K562 (cell line): ENCODE measurements around the gene SLC43A2. TPM values are rescaled to one million over a fixed set of nuclear protein-coding genes. Genes with fewer than 3 reads are reported as not detected.

ENCODE experiments used
- ATAC-seq: fragments of 200-7000 bp; cut with Tn5 transposase; 3 replicates; pipeline ENCODE4 v1.9.1; 2020; ENCODE audit warnings: moderate library complexity
- BruUV-seq: library from RNA; stranded (reverse); fragments of 400-500 nt; replicated peaks from 2 replicates; lab custom pipeline; 2021; lab: Mats Ljungman, UMichigan
- CTCF ChIA-PET: fragments of 300-600 bp; formaldehyde crosslinking; extraction: SDS; loops from one replicate; lab custom pipeline; 2021; ENCODE audit warnings: low intra/inter-chr PET ratio; lab: Yijun Ruan, JAX
- POLR2A ChIA-PET: fragments of 300-600, 350-650 bp; sonication (Branson Sonifier 250); formaldehyde crosslinking; extraction: SDS; loops from one replicate; lab custom pipeline; 2021; ENCODE audit warnings: antibody characterized with exemption, inconsistent platforms; lab: Yijun Ruan, JAX
- DNase-seq, 4 experiments: peaks; one replicate each; pipeline versions ENCODE4 v3.0.0 to v3.0.0-alpha.2; 2011 to 2018; ENCODE audit warnings: low spot score in 3 of 4, mixed read lengths in 3 of 4; ENCODE audit errors: extremely low read depth in 1 of 4
- FAIRE-seq: peaks from 2 replicates; lab custom pipeline; 2011; peaks lifted over from hg19 to GRCh38; lab: Jason Lieb, UNC
- H2AFZ ChIP-seq: 2 replicates; pipeline ENCODE4 v1.6.0; 2011; ENCODE audit warnings: low read depth, low read length, control low read depth, inconsistent platforms
- H3K27ac ChIP-seq: fragments of 200-600 bp; 3 replicates; pipeline ENCODE4 v1.8.0; 2011; ENCODE audit warnings: low read depth, mild to moderate bottlenecking, control low read depth, inconsistent platforms, low read length, moderate library complexity, mixed read lengths; ENCODE audit errors: extremely low read depth
- H3K27me3 ChIP-seq, 2 experiments: fragments of 300-600 bp in 1 of 2; 2 replicates in 1 of 2; 3 replicates in 1 of 2; pipeline versions ENCODE4 v1.6.0 to v1.8.0; 2011; ENCODE audit warnings: inconsistent platforms in 2 of 2, low read length in 2 of 2, mild to moderate bottlenecking in 1 of 2, mixed read lengths in 1 of 2, moderate library complexity in 1 of 2; ENCODE audit not compliant: control insufficient read depth in 2 of 2, insufficient read depth in 2 of 2
- H3K36me3 ChIP-seq: fragments of 300-600 bp; 3 replicates; pipeline ENCODE4 v1.8.0; 2011; ENCODE audit warnings: mild to moderate bottlenecking, low read length, inconsistent platforms; ENCODE audit not compliant: control insufficient read depth, insufficient read depth
- H3K4me1 ChIP-seq, 2 experiments: fragments of 200-600 bp in 1 of 2; replicated peaks in 1 of 2; 2 replicates in 1 of 2; 3 replicates in 1 of 2; pipeline versions ENCODE4 v1.5.1 to v1.8.0; 2011; ENCODE audit warnings: inconsistent platforms in 2 of 2, low read length in 2 of 2, mild to moderate bottlenecking in 1 of 2, mixed read lengths in 1 of 2, moderate library complexity in 1 of 2; ENCODE audit not compliant: control insufficient read depth in 2 of 2, insufficient read depth in 2 of 2
- H3K4me2 ChIP-seq: 2 replicates; pipeline ENCODE4 v1.6.1; 2011; ENCODE audit warnings: low read length, control low read depth, inconsistent platforms, mixed read lengths; ENCODE audit not compliant: insufficient read depth
- H3K4me3 ChIP-seq: fragments of 200-600 bp; sonication (generic), shearing (Covaris generic); 2 replicates; pipeline ENCODE4 v1.5.1; 2016; ENCODE audit warnings: control low read depth, inconsistent platforms
- H3K79me2 ChIP-seq: fragments of 200-600 bp; 3 replicates; pipeline ENCODE4 v1.8.0; 2011; ENCODE audit warnings: low read length, inconsistent platforms; ENCODE audit not compliant: control insufficient read depth, insufficient read depth
- H3K9ac ChIP-seq, 2 experiments: 2 replicates each; pipeline versions ENCODE4 v1.6.0 to v1.6.1; 2011; ENCODE audit warnings: low read depth in 2 of 2, low read length in 2 of 2, control low read depth in 1 of 2, inconsistent platforms in 1 of 2, mild to moderate bottlenecking in 1 of 2, mixed read lengths in 1 of 2; ENCODE audit not compliant: insufficient read depth in 1 of 2
- H3K9me1 ChIP-seq: one replicate; pipeline ENCODE4 v1.6.0; 2011; ENCODE audit warnings: inconsistent platforms, mild to moderate bottlenecking, low read length, moderate library complexity; ENCODE audit not compliant: control insufficient read depth, insufficient read depth
- H3K9me3 ChIP-seq: replicated peaks from 2 replicates; pipeline ENCODE4 v1.5.1; 2011; ENCODE audit warnings: low read depth, low read length, inconsistent platforms; ENCODE audit not compliant: control insufficient read depth, insufficient read depth
- H4K20me1 ChIP-seq: replicated peaks from 2 replicates; pipeline ENCODE4 v1.6.1; 2011; ENCODE audit warnings: low read length, inconsistent platforms, mixed read lengths; ENCODE audit not compliant: control insufficient read depth, insufficient read depth
- DPF2 ChIP-seq: fragments of 450-650 bp; IDR thresholded peaks from 2 replicates; pipeline ENCODE4 v1.6.1; 2016
- HSF4 ChIP-seq: fragments of 250-450 bp; sonication (Bioruptor Pico); IDR thresholded peaks from 2 replicates; pipeline ENCODE4 v2.1.2; 2022; ENCODE audit warnings: mild to moderate bottlenecking, moderate library complexity, borderline replicate concordance
- LARP7 ChIP-seq: fragments of 450-650 bp; IDR thresholded peaks from 2 replicates; pipeline ENCODE4 v1.6.1; 2016
- MCM3 ChIP-seq: fragments of 450-650 bp; IDR thresholded peaks from 2 replicates; pipeline ENCODE4 v1.6.1; 2016
- MYC ChIP-seq, 2 experiments: fragments of 250-450 bp in 1 of 2; sonication (Bioruptor Pico) in 1 of 2; IDR thresholded peaks; 2 replicates each; pipeline versions ENCODE4 v1.5.1 to v1.6.1; 2012 to 2021; ENCODE audit warnings: low read depth in 2 of 2, borderline replicate concordance in 1 of 2, improper control_type of control experiment in 1 of 2, low read length in 1 of 2, mild to moderate bottlenecking in 1 of 2, moderate library complexity in 1 of 2
- NONO ChIP-seq, 2 experiments: fragments of 200-400 bp in 1 of 2; fragments of 450-650 bp in 1 of 2; formaldehyde crosslinking in 1 of 2; IDR thresholded peaks; 2 replicates each; pipeline ENCODE4 v1.6.1; 2017; ENCODE audit warnings: low read depth in 2 of 2, mild to moderate bottlenecking in 2 of 2, moderate library complexity in 2 of 2, low read length in 1 of 2
- ZNF133 ChIP-seq: fragments of 250-450 bp; sonication (Bioruptor Pico); IDR thresholded peaks from 2 replicates; pipeline ENCODE4 v1.4.0; 2020; ENCODE audit warnings: mild to moderate bottlenecking
- ZNF140 ChIP-seq: fragments of 250-450 bp; sonication (Bioruptor Pico); IDR thresholded peaks from 2 replicates; pipeline ENCODE4 v1.8.0; 2021; ENCODE audit warnings: moderate library complexity, mild to moderate bottlenecking, inconsistent platforms
- WGBS: fragments of 100-300 bp; shearing (Covaris generic); methylation state at CpG from one replicate; pipeline ENCODE4 v1.1.6; 2016; ENCODE audit warnings: low coverage, mixed read lengths; ENCODE audit not compliant: insufficient coverage; ENCODE audit errors: missing lambda C conversion rate; 5-methylcytosine and 5-hydroxymethylcytosine counted together
- in situ Hi-C: fragments of 300-500 bp; cut with MboI; formaldehyde crosslinking; loops from 4 replicates; pipeline ENCODE4 v1.15.0; 2018; ENCODE audit warnings: inconsistent platforms, mixed read lengths
- intact Hi-C: fragments of 100-400 bp; cut with micrococcal nuclease; formaldehyde crosslinking; loops from 2 replicates; pipeline ENCODE4 v1.14.2; 2022
- polyA plus RNA-seq, 8 experiments: library from polyadenylated mRNA; depleted of rRNA in 4 of 8; stranded (reverse) in 5 of 8; unstranded in 3 of 8; fragments of >200 nt; fragmentation: Nextera tagmentation in 2 of 8; fragmentation: Illumina TruSeq in 1 of 8; extraction: Ambion mirVana in 2 of 8; extraction: Trizol in 1 of 8; gene quantifications; 2 replicates each; pipeline versions ENCODE4 v1.2.1 to v1.2.3, GENCODE V29; 2011 to 2014; ENCODE audit warnings: inconsistent platforms in 1 of 8, missing spikeins in 1 of 8
- total RNA-seq, 7 experiments: library from RNA; depleted of rRNA in 6 of 7; stranded (reverse); fragments of >200 nt in 6 of 7; fragmentation: Illumina TruSeq in 2 of 7; extraction: Trizol in 2 of 7; gene quantifications; 2 replicates each; pipeline versions ENCODE4 v1.2.1 to v1.2.3, GENCODE V29; 2011 to 2021; ENCODE audit warnings: low replicate concordance in 1 of 7
- TF ChIP-seq, protein P1 (sequence below), 2 experiments: fragments of 450-650 bp in 1 of 2; sonication (generic) in 1 of 2; formaldehyde crosslinking in 1 of 2; IDR thresholded peaks; 2 replicates each; pipeline versions ENCODE4 v1.7.1 to v1.9.0; 2016 to 2022; ENCODE audit warnings: inconsistent platforms in 1 of 2, mild to moderate bottlenecking in 1 of 2, missing genetic modification reagents in 1 of 2
- TF ChIP-seq, protein P2 (sequence below): fragments of 250-450 bp; sonication (Bioruptor Pico); IDR thresholded peaks from 2 replicates; pipeline ENCODE4 v1.5.0; 2020; ENCODE audit warnings: mild to moderate bottlenecking, borderline replicate concordance

SLC43A2 gene
- total and polyA plus RNA-seq, 9 of the 15 experiments (the other 6 are each of a cell fraction or from before 2014, with no cell fraction given) = 0.03 to 10.2 (median 3.6) TPM

DNA sequence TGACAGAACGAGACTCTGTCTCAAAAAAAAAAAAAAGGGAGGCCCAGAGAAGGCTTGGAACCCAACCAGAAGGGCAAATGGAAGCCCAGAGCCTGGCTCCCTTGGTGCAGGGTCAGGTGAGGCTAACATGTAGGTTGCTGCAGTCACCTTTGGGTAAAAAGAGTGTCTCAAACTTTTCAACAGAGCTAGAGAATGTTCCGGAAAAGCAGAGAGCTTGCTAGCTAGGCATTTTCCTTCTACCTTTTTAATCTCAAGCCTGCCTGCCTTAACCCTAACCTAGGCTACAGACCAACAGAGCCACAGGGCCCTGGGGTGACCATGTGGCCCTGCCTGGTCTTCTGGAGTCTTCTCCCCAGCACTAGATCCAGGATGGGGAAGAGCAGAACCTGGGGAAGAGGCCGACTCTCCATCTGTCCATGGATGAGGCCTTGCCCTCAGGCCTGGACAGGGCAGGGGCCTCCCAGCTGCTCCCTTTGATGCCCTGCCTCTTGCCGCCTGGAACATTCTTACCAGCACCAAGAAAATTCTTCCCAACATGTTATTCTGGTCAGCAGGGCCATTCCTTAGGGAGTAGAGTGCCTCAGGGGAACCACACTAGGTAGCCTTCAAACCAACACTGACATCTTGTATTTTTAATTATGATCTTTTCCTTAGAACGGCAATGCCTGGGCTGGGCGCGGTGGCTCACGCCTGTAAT lies 30.1 kb downstream of the SLC43A2 start:
- no TSS peak for BruUV-seq
- H3K27ac ChIP-seq = no peak overlapping the region
- no peak for TF ChIP-seq HSF4 (CRISPR knock-in tag)
- no peak for TF ChIP-seq LARP7
- no peak for TF ChIP-seq MCM3
- TF ChIP-seq, protein P1, sequence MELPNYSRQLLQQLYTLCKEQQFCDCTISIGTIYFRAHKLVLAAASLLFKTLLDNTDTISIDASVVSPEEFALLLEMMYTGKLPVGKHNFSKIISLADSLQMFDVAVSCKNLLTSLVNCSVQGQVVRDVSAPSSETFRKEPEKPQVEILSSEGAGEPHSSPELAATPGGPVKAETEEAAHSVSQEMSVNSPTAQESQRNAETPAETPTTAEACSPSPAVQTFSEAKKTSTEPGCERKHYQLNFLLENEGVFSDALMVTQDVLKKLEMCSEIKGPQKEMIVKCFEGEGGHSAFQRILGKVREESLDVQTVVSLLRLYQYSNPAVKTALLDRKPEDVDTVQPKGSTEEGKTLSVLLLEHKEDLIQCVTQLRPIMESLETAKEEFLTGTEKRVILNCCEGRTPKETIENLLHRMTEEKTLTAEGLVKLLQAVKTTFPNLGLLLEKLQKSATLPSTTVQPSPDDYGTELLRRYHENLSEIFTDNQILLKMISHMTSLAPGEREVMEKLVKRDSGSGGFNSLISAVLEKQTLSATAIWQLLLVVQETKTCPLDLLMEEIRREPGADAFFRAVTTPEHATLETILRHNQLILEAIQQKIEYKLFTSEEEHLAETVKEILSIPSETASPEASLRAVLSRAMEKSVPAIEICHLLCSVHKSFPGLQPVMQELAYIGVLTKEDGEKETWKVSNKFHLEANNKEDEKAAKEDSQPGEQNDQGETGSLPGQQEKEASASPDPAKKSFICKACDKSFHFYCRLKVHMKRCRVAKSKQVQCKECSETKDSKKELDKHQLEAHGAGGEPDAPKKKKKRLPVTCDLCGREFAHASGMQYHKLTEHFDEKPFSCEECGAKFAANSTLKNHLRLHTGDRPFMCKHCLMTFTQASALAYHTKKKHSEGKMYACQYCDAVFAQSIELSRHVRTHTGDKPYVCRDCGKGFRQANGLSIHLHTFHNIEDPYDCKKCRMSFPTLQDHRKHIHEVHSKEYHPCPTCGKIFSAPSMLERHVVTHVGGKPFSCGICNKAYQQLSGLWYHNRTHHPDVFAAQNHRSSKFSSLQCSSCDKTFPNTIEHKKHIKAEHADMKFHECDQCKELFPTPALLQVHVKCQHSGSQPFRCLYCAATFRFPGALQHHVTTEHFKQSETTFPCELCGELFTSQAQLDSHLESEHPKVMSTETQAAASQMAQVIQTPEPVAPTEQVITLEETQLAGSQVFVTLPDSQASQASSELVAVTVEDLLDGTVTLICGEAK (IDR thresholded peaks at IDR 0.05) = no peak
- TF ChIP-seq, protein P1 (CRISPR knock-in tag; IDR thresholded peaks at IDR 0.05) = no peak
- TF ChIP-seq ZNF133 = no peak
- no peak for TF ChIP-seq DPF2
- TF ChIP-seq MYC (IDR thresholded peaks at IDR 0.05; ENCODE audit: low read depth, low read length) = no peak
- TF ChIP-seq MYC (CRISPR knock-in tag; IDR thresholded peaks at IDR 0.05; ENCODE audit: borderline replicate concordance, low read depth) = no peak
- TF ChIP-seq ZNF140 = no peak
- TF ChIP-seq NONO (IDR thresholded peaks at IDR 0.05; ENCODE audit: low read depth in 2 of 2, low read length in 1 of 2) = no peak
- TF ChIP-seq, protein P2, sequence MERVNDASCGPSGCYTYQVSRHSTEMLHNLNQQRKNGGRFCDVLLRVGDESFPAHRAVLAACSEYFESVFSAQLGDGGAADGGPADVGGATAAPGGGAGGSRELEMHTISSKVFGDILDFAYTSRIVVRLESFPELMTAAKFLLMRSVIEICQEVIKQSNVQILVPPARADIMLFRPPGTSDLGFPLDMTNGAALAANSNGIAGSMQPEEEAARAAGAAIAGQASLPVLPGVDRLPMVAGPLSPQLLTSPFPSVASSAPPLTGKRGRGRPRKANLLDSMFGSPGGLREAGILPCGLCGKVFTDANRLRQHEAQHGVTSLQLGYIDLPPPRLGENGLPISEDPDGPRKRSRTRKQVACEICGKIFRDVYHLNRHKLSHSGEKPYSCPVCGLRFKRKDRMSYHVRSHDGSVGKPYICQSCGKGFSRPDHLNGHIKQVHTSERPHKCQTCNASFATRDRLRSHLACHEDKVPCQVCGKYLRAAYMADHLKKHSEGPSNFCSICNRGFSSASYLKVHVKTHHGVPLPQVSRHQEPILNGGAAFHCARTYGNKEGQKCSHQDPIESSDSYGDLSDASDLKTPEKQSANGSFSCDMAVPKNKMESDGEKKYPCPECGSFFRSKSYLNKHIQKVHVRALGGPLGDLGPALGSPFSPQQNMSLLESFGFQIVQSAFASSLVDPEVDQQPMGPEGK (CRISPR knock-in tag) = no peak

More for the DNA sequence above, 30.1 kb downstream of the SLC43A2 start:
- Histone ChIP-seq H3K36me3 (no peaks in the 10 kb centered on the region), H3K4me2 (no peak overlapping the region), H3K9ac (no peak overlapping the region), H3K9me3 (peaks cover 5% of the 10 kb centered on the region; the same call in 1 of the 2 replicates), H3K27me3 (no peaks in the 10 kb centered on the region), H4K20me1 (no peaks in the 10 kb centered on the region), H3K4me3 (no peak overlapping the region), H2AFZ (no peak overlapping the region), H3K9me1 (no peaks in the 10 kb centered on the region), H3K4me1 (no peaks in the 10 kb centered on the region; a peak in 1 of 5 replicates), H3K79me2 (no peaks in the 10 kb centered on the region)
- ATAC-seq (no peak), FAIRE-seq (no peak), DNase-seq (no peak)
- WGBS = 70% methylated on average over 3 of the region's 8 CpGs
- intact Hi-C loops (no loop called here), in situ Hi-C loops (no loop called here)
- CTCF ChIA-PET = no interaction called here
- POLR2A ChIA-PET = interaction anchor here (0.6 to 1.0 kb wide), 3 partner anchors 8 to 118 kb away, joined by 3 to 6 read pairs (median 3); no protein-coding TSS in a partner anchor
